Glutamatergic neuron (in vitro differentiated cells): ENCODE measurements around the gene PRR33. TPM values are rescaled to one million over a fixed set of nuclear protein-coding genes. Genes with fewer than 3 reads are reported as not detected.

ENCODE experiments used
- DNase-seq: peaks from one replicate; pipeline ENCODE4 v3.0.0; 2022
- H3K27ac Mint-ChIP-seq: one replicate; pipeline ENCODE4 v1.8.0; 2020; ENCODE audit warnings: mild to moderate bottlenecking, mixed read lengths, inconsistent platforms; ENCODE audit not compliant: unreplicated experiment
- H3K27me3 Mint-ChIP-seq: one replicate; pipeline ENCODE4 v1.8.0; 2020; ENCODE audit warnings: mild to moderate bottlenecking, moderate library complexity, mixed read lengths, inconsistent platforms; ENCODE audit not compliant: unreplicated experiment
- H3K36me3 Mint-ChIP-seq: one replicate; pipeline ENCODE4 v1.8.0; 2020; ENCODE audit warnings: mild to moderate bottlenecking, mixed read lengths, inconsistent platforms; ENCODE audit not compliant: unreplicated experiment
- H3K4me1 Mint-ChIP-seq: one replicate; pipeline ENCODE4 v1.8.0; 2020; ENCODE audit warnings: mild to moderate bottlenecking, low read depth, mixed read lengths, inconsistent platforms; ENCODE audit not compliant: unreplicated experiment
- H3K4me3 Mint-ChIP-seq: one replicate; pipeline ENCODE4 v1.8.0; 2020; ENCODE audit warnings: mild to moderate bottlenecking, mixed read lengths, inconsistent platforms; ENCODE audit not compliant: unreplicated experiment
- H3K9me3 Mint-ChIP-seq: one replicate; pipeline ENCODE4 v1.8.0; 2020; ENCODE audit warnings: mild to moderate bottlenecking, moderate library complexity, mixed read lengths, inconsistent platforms; ENCODE audit not compliant: unreplicated experiment
- CTCF ChIP-seq: fragments of 200-600 bp; sonication (generic); IDR thresholded peaks from one replicate; pipeline ENCODE4 v1.5.0; 2021; ENCODE audit not compliant: partially characterized antibody, unreplicated experiment
- total RNA-seq: library from RNA; stranded (reverse); fragmentation: NEBNext Ultra II Directional; extraction: Animal tissue kit (Norgen Biotek cat#: 25700); gene quantifications from one replicate; pipeline ENCODE4 v1.2.1, GENCODE V29; 2021; ENCODE audit not compliant: unreplicated experiment

PRR33 gene
- total RNA-seq, 1 donor from 2014 or later: not detected

DNA sequence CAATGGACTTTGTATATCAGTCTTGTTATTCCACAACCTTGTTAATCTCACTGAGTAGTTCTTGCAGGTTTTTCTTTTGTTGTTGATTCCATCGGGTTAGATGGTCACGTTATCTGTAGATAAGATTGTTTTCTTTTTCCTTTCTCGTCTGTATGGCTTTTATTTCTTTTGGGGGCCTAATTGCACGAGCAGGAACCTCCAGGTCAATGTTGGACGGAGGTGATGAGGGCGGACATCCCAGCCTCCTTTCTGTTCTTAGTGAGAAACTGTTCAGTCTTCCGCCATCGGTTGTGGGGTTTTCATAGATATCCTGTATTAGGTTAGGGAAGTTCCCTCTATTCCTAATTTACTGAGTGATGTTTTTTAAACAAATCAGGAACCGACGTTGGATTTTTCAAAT lies 4.8 kb upstream of the PRR33 start:
- no peak for DNase-seq
- H3K9me3 Mint-ChIP-seq: peaks cover 3% of the 10 kb centered on the region
- no peak overlapping the region for H3K4me3 Mint-ChIP-seq
- TF ChIP-seq CTCF: no peak
- no peaks in the 10 kb centered on the region for H3K27me3 Mint-ChIP-seq
- H3K36me3 Mint-ChIP-seq: no peaks in the 10 kb centered on the region
- H3K4me1 Mint-ChIP-seq: no peaks in the 10 kb centered on the region
- H3K27ac Mint-ChIP-seq: no peak overlapping the region

GRCh38 chr11:1894759-1895158 lies 3.1 kb upstream of the PRR33 start:
- Mint-ChIP-seq H3K27ac (no peak overlapping the region), H3K4me3 (no peak overlapping the region), H3K9me3 (peaks cover 3% of the 10 kb centered on the region), H3K27me3 (no peaks in the 10 kb centered on the region), H3K36me3 (no peaks in the 10 kb centered on the region), H3K4me1 (no peaks in the 10 kb centered on the region)
- TF ChIP-seq CTCF: no peak
- no peak for DNase-seq

DNA sequence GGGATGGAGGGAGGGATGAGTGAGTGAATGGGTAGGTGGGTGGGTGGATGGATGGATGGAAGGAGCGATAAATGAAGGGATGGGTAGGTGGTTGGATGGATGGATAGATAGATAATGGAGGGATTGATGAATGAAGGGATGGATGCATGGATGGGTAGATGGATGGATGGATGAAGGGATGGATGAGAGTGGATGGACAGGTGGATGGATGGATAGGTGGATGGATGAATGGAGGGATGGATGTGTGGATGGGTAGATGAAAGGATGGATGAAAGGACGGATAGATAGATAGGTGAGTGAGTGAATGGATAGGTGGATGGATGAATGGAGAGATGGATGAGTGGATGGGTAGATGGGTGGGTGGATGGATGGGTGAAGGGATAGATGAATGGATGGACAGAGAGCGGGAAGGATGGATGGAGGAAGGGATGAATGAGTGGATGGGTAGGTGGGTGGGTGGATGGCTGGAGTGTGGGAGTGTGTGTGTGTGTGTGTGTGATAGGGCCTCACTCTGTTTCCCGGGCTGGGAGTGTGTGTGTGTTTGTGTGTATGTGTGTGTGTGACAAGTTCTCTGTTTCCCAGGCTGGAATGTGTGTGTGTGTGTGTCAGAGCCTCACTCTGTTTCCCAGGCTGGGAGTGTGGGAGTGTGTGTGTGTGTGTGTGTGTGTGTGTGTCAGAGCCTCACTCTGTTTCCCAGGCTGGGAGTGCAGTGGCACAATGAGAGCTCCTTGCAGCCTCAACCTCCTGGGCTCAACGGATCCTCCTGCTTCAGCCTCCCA lies 2.1 kb upstream of the PRR33 start:
- DNase-seq: no peak
- H3K9me3 Mint-ChIP-seq: peaks cover 3% of the 10 kb centered on the region
- no peak overlapping the region for H3K4me3 Mint-ChIP-seq
- H3K4me1 Mint-ChIP-seq: no peaks in the 10 kb centered on the region
- TF ChIP-seq CTCF: no peak
- H3K27ac Mint-ChIP-seq: no peak overlapping the region
- no peaks in the 10 kb centered on the region for H3K36me3 Mint-ChIP-seq
- no peaks in the 10 kb centered on the region for H3K27me3 Mint-ChIP-seq

DNA sequence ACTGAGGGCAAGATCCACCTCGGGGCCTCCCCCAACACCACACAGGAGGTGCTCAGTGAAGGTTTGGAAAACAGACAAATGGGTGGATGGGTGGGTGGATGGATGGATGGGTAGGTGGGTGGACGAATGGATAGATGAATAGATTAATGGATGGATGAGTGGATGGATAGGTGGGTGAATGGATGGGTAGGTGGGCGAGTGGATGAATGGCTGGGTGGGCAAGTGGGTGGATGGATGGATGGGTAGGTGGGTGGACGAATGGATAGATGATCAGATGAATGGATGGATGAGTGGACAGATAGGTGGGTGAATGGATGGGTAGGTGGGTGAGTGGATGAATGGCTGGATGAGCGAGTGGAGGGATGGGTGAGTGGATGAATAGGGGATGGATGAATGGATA lies 863 bp upstream of the PRR33 start:
- no peaks in the 10 kb centered on the region for H3K4me1 Mint-ChIP-seq
- no peaks in the 10 kb centered on the region for H3K36me3 Mint-ChIP-seq
- H3K27me3 Mint-ChIP-seq: no peaks in the 10 kb centered on the region
- no peak for TF ChIP-seq CTCF
- H3K4me3 Mint-ChIP-seq: no peak overlapping the region
- H3K27ac Mint-ChIP-seq: no peak overlapping the region
- DNase-seq: no peak
- peaks cover 3% of the 10 kb centered on the region for H3K9me3 Mint-ChIP-seq

DNA sequence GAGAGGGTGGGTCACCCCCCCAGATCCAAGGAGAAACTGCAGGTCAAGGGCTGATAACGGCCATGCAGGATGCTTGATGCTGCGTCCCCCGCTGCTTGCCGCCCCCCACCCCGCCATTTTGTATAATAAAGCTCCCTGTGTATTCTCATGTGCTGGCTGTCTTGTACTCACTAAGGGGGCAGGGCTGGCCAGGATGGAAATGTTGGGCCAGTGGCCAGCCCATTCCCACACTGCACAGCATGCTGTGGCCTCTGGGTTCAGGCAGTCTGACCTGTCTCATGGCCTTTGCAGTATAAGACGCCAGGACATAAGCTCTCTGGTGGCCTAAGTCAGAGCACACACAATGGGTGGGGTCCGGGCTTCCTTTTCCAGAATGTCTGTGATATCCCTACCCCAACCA lies 421 bp upstream of the PRR33 start:
- Mint-ChIP-seq H3K27me3 (no peaks in the 10 kb centered on the region), H3K27ac (no peak overlapping the region), H3K9me3 (peaks cover 3% of the 10 kb centered on the region), H3K36me3 (no peaks in the 10 kb centered on the region), H3K4me3 (no peak overlapping the region), H3K4me1 (no peaks in the 10 kb centered on the region)
- DNase-seq: no peak
- no peak for TF ChIP-seq CTCF
